Measurements from ENCODE around the gene SLC39A5.

The SLC39A5 gene

DNA sequence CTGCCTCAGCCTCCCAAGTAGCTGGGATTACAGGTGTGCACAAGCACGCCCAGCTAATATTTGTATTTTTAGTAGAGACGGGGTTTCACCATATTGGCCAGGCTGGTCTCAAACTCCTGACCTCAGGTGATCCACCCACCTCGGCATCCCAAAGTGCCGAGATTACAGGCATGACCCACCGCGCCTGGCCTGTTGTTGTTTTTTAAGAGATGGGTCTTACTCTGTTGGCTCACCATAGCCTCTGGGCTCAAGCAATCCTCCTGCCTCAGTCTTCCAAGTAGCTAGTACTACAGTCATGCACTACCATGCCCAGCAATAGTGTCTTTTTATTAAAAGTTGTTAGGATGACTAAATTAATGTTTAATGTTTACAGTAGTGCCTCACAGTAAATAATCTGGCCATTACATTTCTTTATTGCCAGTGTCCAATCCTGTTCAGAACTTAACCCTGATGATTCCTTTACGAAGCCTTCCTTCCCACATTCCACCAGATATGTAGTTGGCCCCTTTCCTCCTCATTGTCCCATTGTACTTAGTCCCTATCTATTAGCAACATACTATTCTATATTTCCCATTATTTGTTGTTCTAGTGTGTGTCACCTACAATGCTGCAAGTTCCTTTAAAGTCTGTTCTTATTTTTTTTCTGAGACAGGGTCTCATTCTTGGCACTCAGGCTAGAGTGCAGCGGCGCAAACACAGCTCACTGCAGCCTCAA lies 31.8 kb upstream of the SLC39A5 start:
- H3K36me3 ChIP-seq (ENCODE audit: control insufficient read depth, insufficient read depth, low read length): no peaks in the 10 kb centered on the region
- TF ChIP-seq, protein P1, sequence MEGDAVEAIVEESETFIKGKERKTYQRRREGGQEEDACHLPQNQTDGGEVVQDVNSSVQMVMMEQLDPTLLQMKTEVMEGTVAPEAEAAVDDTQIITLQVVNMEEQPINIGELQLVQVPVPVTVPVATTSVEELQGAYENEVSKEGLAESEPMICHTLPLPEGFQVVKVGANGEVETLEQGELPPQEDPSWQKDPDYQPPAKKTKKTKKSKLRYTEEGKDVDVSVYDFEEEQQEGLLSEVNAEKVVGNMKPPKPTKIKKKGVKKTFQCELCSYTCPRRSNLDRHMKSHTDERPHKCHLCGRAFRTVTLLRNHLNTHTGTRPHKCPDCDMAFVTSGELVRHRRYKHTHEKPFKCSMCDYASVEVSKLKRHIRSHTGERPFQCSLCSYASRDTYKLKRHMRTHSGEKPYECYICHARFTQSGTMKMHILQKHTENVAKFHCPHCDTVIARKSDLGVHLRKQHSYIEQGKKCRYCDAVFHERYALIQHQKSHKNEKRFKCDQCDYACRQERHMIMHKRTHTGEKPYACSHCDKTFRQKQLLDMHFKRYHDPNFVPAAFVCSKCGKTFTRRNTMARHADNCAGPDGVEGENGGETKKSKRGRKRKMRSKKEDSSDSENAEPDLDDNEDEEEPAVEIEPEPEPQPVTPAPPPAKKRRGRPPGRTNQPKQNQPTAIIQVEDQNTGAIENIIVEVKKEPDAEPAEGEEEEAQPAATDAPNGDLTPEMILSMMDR (IDR thresholded peaks at IDR 0.05; ENCODE audit: insufficient read depth, low read length, poor library complexity, severe bottlenecking): no peak
- DNase-seq (ENCODE audit: extremely low read depth, insufficient read length): no peak

DNA sequence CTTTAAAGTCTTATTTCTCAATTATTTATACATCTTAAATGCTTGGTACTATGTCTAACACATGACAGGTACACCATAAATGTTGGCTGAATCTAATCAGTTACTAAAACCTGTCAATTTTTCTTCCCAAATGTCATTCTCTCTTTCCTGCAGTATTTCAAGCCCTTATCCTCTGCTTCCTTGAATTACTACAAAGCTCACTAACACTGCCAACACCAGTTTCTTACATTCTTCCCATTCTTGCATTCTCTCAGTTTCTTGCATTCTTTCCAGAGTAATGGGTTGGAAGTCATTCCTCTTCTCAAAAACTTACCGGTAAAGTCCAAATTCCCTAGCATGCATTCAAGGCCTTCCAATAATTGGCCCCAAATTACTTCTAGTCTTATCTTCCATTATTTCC lies 31.0 kb upstream of the SLC39A5 start:
- TF ChIP-seq, protein P1 (IDR thresholded peaks at IDR 0.05; ENCODE audit: insufficient read depth, low read length, poor library complexity, severe bottlenecking): no peak
- DNase-seq (ENCODE audit: extremely low read depth, insufficient read length): no peak
- H3K36me3 ChIP-seq (ENCODE audit: control insufficient read depth, insufficient read depth, low read length): no peaks in the 10 kb centered on the region
- no peaks in the 10 kb centered on the region for H3K27me3 ChIP-seq (replicated peaks; ENCODE audit: control insufficient read depth, insufficient read depth, low read length)
- no peak overlapping the region for H3K4me3 ChIP-seq (replicated peaks; ENCODE audit: low read depth, low read length)

More for the DNA sequence above, 31.8 kb upstream of the SLC39A5 start:
- Histone ChIP-seq H3K4me3 (replicated peaks; ENCODE audit: low read depth, low read length) (no peak overlapping the region), H3K27me3 (replicated peaks; ENCODE audit: control insufficient read depth, insufficient read depth, low read length) (no peaks in the 10 kb centered on the region)

DNA sequence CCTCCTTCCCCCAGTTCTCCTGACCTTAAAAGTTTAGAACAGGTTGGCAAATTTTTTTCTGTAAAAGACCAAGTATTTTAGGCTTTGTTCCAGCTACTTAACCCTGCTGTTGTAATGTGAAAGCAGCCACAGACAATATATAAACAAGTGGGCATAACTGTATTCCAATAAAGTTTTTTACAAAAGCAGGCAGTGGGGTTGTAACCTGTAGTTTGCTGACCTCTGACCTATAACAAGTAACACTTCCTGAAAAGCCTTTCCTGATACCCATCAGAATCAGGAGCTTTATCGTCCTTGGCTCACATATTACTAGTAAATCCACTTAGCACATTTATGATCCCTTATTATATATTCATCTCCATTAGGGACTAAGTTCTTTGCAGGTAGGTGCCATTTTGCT lies 27.5 kb upstream of the SLC39A5 start:
- H3K36me3 ChIP-seq (ENCODE audit: control insufficient read depth, insufficient read depth, low read length): peaks cover 13% of the 10 kb centered on the region

DNA sequence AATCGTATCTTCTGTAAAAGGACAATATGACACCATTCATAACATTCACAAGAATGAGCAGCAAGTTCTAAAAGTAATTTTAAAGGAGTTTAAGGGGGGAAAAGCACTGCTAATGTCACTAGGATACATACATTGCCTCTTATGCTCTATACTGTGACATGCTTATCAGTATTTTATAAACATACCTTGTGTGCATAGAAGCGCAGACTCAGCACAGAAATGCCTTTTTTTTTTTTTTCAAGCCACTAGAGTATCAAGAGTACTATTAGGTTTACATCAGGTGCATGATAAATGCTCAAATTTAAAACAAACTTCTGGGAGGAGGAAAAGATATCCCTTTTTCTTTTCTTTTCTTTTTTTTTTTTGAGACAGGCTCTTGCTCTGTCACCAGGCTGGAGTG lies 27.0 kb upstream of the SLC39A5 start:
- Histone ChIP-seq H3K4me3 (replicated peaks; ENCODE audit: low read depth, low read length) (no peak overlapping the region), H3K27me3 (replicated peaks; ENCODE audit: control insufficient read depth, insufficient read depth, low read length) (no peaks in the 10 kb centered on the region), H3K36me3 (ENCODE audit: control insufficient read depth, insufficient read depth, low read length) (peaks cover 18% of the 10 kb centered on the region)
- TF ChIP-seq, protein P1 (IDR thresholded peaks at IDR 0.05; ENCODE audit: insufficient read depth, low read length, poor library complexity, severe bottlenecking): no peak
- DNase-seq (ENCODE audit: extremely low read depth, insufficient read length): no peak

More for the DNA sequence above, 27.5 kb upstream of the SLC39A5 start:
- TF ChIP-seq, protein P1 (IDR thresholded peaks at IDR 0.05; ENCODE audit: insufficient read depth, low read length, poor library complexity, severe bottlenecking): no peak
- Histone ChIP-seq H3K4me3 (replicated peaks; ENCODE audit: low read depth, low read length) (no peak overlapping the region), H3K27me3 (replicated peaks; ENCODE audit: control insufficient read depth, insufficient read depth, low read length) (no peaks in the 10 kb centered on the region)
- DNase-seq (ENCODE audit: extremely low read depth, insufficient read length): no peak

DNA sequence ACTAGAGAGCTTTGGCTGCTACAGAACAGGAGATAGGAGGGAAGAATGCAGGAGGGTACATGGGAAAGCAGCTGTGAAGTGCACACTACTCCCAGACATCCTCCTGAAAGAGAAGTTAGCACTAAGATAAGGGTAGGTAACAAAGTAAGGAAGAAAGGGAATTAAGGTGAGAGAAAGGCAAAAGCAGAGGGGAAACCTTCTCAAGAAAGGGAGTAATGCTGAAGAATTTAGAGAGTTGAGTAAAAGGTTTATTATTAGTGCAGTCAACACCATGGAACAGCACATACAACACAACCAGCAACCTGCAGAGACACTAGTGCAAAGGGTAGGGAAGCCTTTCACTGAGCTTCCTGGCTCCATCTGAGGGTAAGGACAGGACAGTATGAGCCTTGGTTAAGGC lies 25.6 kb upstream of the SLC39A5 start:
- TF ChIP-seq, protein P1 (IDR thresholded peaks at IDR 0.05; ENCODE audit: insufficient read depth, low read length, poor library complexity, severe bottlenecking): no peak
- H3K36me3 ChIP-seq (ENCODE audit: control insufficient read depth, insufficient read depth, low read length): peaks cover 20% of the 10 kb centered on the region
- H3K27me3 ChIP-seq (replicated peaks; ENCODE audit: control insufficient read depth, insufficient read depth, low read length): no peaks in the 10 kb centered on the region
- DNase-seq (ENCODE audit: extremely low read depth, insufficient read length): no peak
- no peak overlapping the region for H3K4me3 ChIP-seq (replicated peaks; ENCODE audit: low read depth, low read length)

All from GM06990 (cell line).